NB4 (cell line): Measurements from ENCODE around the gene RUNX3.

ENCODE experiments used
- DNase-seq: peaks from one replicate; pipeline ENCODE4 v3.0.0; 2010; ENCODE audit warnings: low read depth
- H3K4me3 ChIP-seq: one replicate; pipeline ENCODE4 v1.5.1; 2011; ENCODE audit warnings: mild to moderate bottlenecking, low read depth, low read length, moderate library complexity
- CTCF ChIP-seq: IDR thresholded peaks from one replicate; pipeline ENCODE4 v1.5.1; 2012; ENCODE audit warnings: low read depth, low read length
- MAX ChIP-seq: IDR thresholded peaks from 2 replicates; pipeline ENCODE4 v1.6.1; 2011; ENCODE audit warnings: low read depth, low read length
- MYC ChIP-seq: IDR thresholded peaks from 2 replicates; pipeline ENCODE4 v1.6.1; 2011; ENCODE audit warnings: low read depth, low read length
- POLR2A ChIP-seq: IDR thresholded peaks from 2 replicates; pipeline ENCODE4 v1.6.1; 2011; ENCODE audit warnings: mild to moderate bottlenecking; ENCODE audit not compliant: insufficient read length; ENCODE audit errors: extremely low read depth

The RUNX3 gene

GRCh38 chr1:24900486-24900849, 29.6 kb downstream of the RUNX3 start:
- no peak for TF ChIP-seq MAX
- no peak for TF ChIP-seq MYC
- TF ChIP-seq POLR2A = peak; percentile 15
- TF ChIP-seq CTCF = no peak
- no peak for DNase-seq
- no peak overlapping the region for H3K4me3 ChIP-seq

GRCh38 chr1:24899581-24900485, 30.2 kb downstream of the RUNX3 start:
- DNase-seq = peak; percentile 24
- TF ChIP-seq MAX (no peak), POLR2A (no peak), MYC (no peak), CTCF (no peak)
- H3K4me3 ChIP-seq = no peak overlapping the region

- H3K4me3 ChIP-seq = no peak overlapping the region
- DNase-seq = no peak
- TF ChIP-seq CTCF (no peak), MAX (no peak)
These were observed 31.1 kb downstream of the RUNX3 start for GRCh38 chr1:24898909-24899439.

DNA sequence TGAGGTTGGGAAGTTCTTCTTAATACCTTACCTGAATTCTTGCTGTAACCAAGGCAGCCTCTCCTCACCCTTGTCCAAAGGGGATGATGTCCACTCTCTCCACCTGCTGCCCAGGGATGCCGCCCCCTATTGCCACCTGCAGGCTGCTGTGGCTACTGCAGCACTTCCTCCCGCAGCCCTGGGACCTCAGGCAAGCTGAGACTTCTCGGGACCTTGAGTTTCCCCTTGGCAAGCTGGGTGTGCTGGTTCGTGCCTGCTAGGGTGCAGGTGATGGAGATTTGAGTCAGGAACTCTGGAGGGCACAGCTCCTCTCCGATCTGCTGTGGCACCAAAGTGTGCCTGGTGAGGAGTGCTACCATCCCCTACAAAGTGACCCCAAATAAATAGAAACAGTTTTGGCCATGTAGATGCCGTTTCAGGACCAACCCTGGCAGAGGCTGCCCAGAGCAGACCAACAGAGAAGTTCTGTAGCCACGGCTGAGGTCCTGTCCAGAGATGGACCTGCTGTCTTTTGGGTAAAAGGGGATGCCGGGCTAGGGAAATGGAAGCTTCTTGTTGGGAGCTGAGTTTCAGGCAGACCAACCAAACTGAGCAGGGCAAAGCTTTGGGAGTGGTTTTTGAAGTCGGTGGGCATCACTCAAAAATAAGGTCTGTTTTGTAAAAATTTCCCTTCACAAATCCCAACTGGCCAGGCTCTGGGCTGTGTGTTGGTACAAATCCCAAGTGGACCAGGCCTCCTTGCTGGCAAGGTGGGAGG, 31.7 kb downstream of the RUNX3 start:
- peak; percentile 65 for DNase-seq
- TF ChIP-seq POLR2A = no peak
- TF ChIP-seq CTCF = peak; percentile 82
- TF ChIP-seq MYC = no peak
- TF ChIP-seq MAX = no peak
- H3K4me3 ChIP-seq = no peak overlapping the region

DNA sequence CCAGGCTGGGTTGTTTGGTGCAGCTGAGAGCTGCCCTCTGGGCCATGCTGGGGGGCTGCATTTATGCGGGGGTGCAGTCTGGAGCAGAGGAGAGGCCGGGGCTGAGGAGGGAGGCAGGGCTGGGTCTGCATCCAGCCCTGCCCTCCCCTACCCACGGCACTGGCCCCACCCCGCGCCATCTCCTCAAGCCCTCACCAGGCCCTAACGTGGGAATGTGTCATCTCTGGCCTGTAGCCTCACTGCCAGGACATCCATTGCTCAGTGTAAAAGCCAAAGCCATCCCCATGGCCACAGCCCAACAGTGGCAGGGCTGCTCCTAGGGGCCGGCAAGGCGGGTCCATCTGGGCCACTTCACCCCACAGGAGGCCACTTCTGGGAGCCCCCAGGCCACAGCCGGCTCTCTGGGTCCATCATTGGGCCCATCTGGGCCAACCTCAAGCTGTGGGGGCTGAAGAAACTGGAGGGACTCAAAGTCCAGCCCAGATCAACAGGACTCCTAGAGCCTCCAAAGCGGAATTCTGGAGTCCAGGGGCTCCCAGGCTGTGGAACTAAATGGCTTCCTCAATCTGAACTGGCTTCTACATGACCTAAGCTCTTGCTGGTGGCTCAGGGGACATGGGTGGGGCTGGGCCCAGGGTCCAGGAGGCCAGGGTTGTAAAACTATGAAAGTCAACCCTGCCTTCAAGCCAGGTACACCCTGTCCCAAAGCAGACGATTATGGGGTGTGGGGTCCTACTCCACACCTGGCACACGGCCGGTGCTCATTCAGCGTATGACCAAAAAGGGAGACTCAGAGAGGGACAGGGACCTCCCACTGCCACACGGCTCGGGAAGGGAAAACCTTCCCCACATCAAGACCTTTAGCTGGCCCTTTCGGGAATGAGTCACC, 32.6 kb downstream of the RUNX3 start:
- TF ChIP-seq CTCF (no peak), MYC (no peak), POLR2A (no peak), MAX (no peak)
- no peak overlapping the region for H3K4me3 ChIP-seq
- no peak for DNase-seq
